Omental fat pad (tissue), 4 donors: ENCODE results near the gene SERPINB6. TPM values are rescaled to one million over a fixed set of nuclear protein-coding genes. Genes with fewer than 3 reads are reported as not detected.
"Not testable (repeated sequence)": the region's sequence is repeated elsewhere in the genome, so short reads cannot be mapped to it uniquely, and the experiment has no call there.

Experiments used
- ATAC-seq: fragments of 150-250 bp; one replicate; pipeline ENCODE4 v1.9.1; 2016; ENCODE audit warnings: mild to moderate bottlenecking, moderate library complexity; ENCODE audit not compliant: low FRiP score
- DNase-seq: peaks from one replicate; pipeline ENCODE4 v3.0.0-alpha.2; 2019; ENCODE audit warnings: low spot score
- CTCF ChIP-seq, 3 donors: fragments of 450-650 bp; IDR thresholded peaks; one replicate each; pipeline ENCODE4 v1.5.1; 2016 to 2017; ENCODE audit warnings: antibody characterized with exemption in 3 of 3, mild to moderate bottlenecking in 3 of 3, moderate library complexity in 2 of 3
- total RNA-seq, 4 donors: library from RNA; depleted of rRNA; stranded (reverse); fragments of >200 nt; gene quantifications; one replicate each; pipeline ENCODE4 v1.1.0, GENCODE V29; 2016

The SERPINB6 gene
- total RNA-seq, 4 donors from 2014 or later, result 134 to 197 (median 158) TPM

GRCh38 chr6:2976571-2977085, 5.3 kb upstream of the SERPINB6 start:
- no peak for TF ChIP-seq CTCF (IDR thresholded peaks at IDR 0.05)
- no peak for DNase-seq
- peak; percentile 24 for ATAC-seq

GRCh38 chr6:2976060-2976459, 4.7 kb upstream of the SERPINB6 start:
- no peak for DNase-seq
- ATAC-seq, result no peak
- TF ChIP-seq CTCF (IDR thresholded peaks at IDR 0.05), result no peak

GRCh38 chr6:2973676-2974075, 2.3 kb upstream of the SERPINB6 start:
- ATAC-seq (no peak), DNase-seq (no peak)
- TF ChIP-seq CTCF (IDR thresholded peaks at IDR 0.05), result no peak

GRCh38 chr6:2973180-2973579, 1.8 kb upstream of the SERPINB6 start:
- not testable (repeated sequence) for DNase-seq, ATAC-seq

- not testable (repeated sequence) for ATAC-seq, DNase-seq
Observed at GRCh38 chr6:2972685-2973084, 1.3 kb upstream of the SERPINB6 start.

- not testable (repeated sequence) for ATAC-seq, DNase-seq
Observed at GRCh38 chr6:2972219-2972487, 786 bp upstream of the SERPINB6 start.

- no peak for DNase-seq
- ATAC-seq, result peak; percentile 85
- no peak for TF ChIP-seq CTCF (IDR thresholded peaks at IDR 0.05)
Observed at GRCh38 chr6:2970753-2971419, 481 bp downstream of the SERPINB6 start.

GRCh38 chr6:2970034-2970685, 1.2 kb downstream of the SERPINB6 start:
- DNase-seq (no peak), ATAC-seq (no peak)
- no peak for TF ChIP-seq CTCF (IDR thresholded peaks at IDR 0.05)
